Measurements from ENCODE around the gene TEX10. TPM values are rescaled to one million over a fixed set of nuclear protein-coding genes. Genes with fewer than 3 reads are reported as not detected.

The TEX10 gene
- total RNA-seq, 2 experiments from 2014 or later: 26.6 to 30.2 TPM

GRCh38 chr9:100375658-100376057 lies 22.9 kb upstream of the TEX10 start:
- CTCF ChIA-PET: no interaction called here
- Mint-ChIP-seq H3K36me3 (ENCODE audit: low read depth) (no peaks in the 10 kb centered on the region), H3K9me3 (no peaks in the 10 kb centered on the region), H3K4me3 (no peak overlapping the region), H3K27me3 (no peaks in the 10 kb centered on the region), H3K27ac (no peak overlapping the region), H3K4me1 (ENCODE audit: low read depth) (no peaks in the 10 kb centered on the region)
- intact Hi-C loops (cut with micrococcal nuclease): no loop called here
- ATAC-seq (no peak), DNase-seq (no peak)
- no peak for TF ChIP-seq CTCF (IDR thresholded peaks at IDR 0.05)
- POLR2A ChIA-PET: no interaction called here

GRCh38 chr9:100372648-100373047 lies 19.9 kb upstream of the TEX10 start:
- H3K27me3 Mint-ChIP-seq: no peaks in the 10 kb centered on the region
- ChIA-PET POLR2A (no interaction called here), CTCF (no interaction called here)
- H3K9me3 Mint-ChIP-seq: peaks cover 6% of the 10 kb centered on the region
- DNase-seq: no peak
- no peak overlapping the region for H3K27ac Mint-ChIP-seq
- TF ChIP-seq CTCF (IDR thresholded peaks at IDR 0.05): no peak
- ATAC-seq: no peak
- H3K4me3 Mint-ChIP-seq: no peak overlapping the region
- no peaks in the 10 kb centered on the region for H3K4me1 Mint-ChIP-seq (ENCODE audit: low read depth)
- peaks cover 3% of the 10 kb centered on the region for H3K36me3 Mint-ChIP-seq (ENCODE audit: low read depth)
- intact Hi-C loops (cut with micrococcal nuclease): no loop called here

- ChIA-PET POLR2A (no interaction called here), CTCF (no interaction called here)
- intact Hi-C loops (cut with micrococcal nuclease): no loop called here
- Mint-ChIP-seq H3K4me1 (ENCODE audit: low read depth) (no peaks in the 10 kb centered on the region), H3K9me3 (peaks cover 13% of the 10 kb centered on the region), H3K27me3 (no peaks in the 10 kb centered on the region), H3K4me3 (no peak overlapping the region), H3K36me3 (ENCODE audit: low read depth) (peaks cover 3% of the 10 kb centered on the region), H3K27ac (no peak overlapping the region)
- no peak for TF ChIP-seq CTCF (IDR thresholded peaks at IDR 0.05)
- ATAC-seq: no peak
- no peak for DNase-seq
Measured at GRCh38 chr9:100370064-100370723, 17.5 kb upstream of the TEX10 start.

GRCh38 chr9:100368672-100369071 lies 15.9 kb upstream of the TEX10 start:
- H3K27ac Mint-ChIP-seq: no peak overlapping the region
- no peak overlapping the region for H3K4me3 Mint-ChIP-seq
- peaks cover 3% of the 10 kb centered on the region for H3K36me3 Mint-ChIP-seq (ENCODE audit: low read depth)
- ATAC-seq (no peak), DNase-seq (no peak)
- H3K27me3 Mint-ChIP-seq: no peaks in the 10 kb centered on the region
- intact Hi-C loops (cut with micrococcal nuclease): no loop called here
- TF ChIP-seq CTCF (IDR thresholded peaks at IDR 0.05): no peak
- H3K9me3 Mint-ChIP-seq: peaks cover 13% of the 10 kb centered on the region
- POLR2A ChIA-PET: no interaction called here
- H3K4me1 Mint-ChIP-seq (ENCODE audit: low read depth): no peaks in the 10 kb centered on the region
- CTCF ChIA-PET: interaction anchor here (0.7 to 0.8 kb wide), 2 partner anchors 15 to 21 kb away, joined by 3 read pairs; no protein-coding TSS in a partner anchor

GRCh38 chr9:100366121-100366520 lies 13.4 kb upstream of the TEX10 start:
- Mint-ChIP-seq H3K27ac (no peak overlapping the region), H3K4me3 (no peak overlapping the region), H3K4me1 (ENCODE audit: low read depth) (no peaks in the 10 kb centered on the region), H3K9me3 (peaks cover 14% of the 10 kb centered on the region), H3K27me3 (no peaks in the 10 kb centered on the region), H3K36me3 (ENCODE audit: low read depth) (peaks cover 5% of the 10 kb centered on the region)
- CTCF ChIA-PET: interaction anchor here (1.7 kb wide), 1 partner anchor 72 kb away, joined by 5 read pairs; no protein-coding TSS in a partner anchor
- DNase-seq (no peak), ATAC-seq (no peak)
- POLR2A ChIA-PET: no interaction called here
- intact Hi-C loops (cut with micrococcal nuclease): no loop called here
- TF ChIP-seq CTCF (IDR thresholded peaks at IDR 0.05): no peak

All from activated CD8-positive, alpha-beta T cell treated with anti-CD3 and anti-CD28 coated beads for 36 hours (primary cell).